Measurements from ENCODE around the gene ERC2.

- TF ChIP-seq CTCF (conservative IDR thresholded peaks at IDR 0.05 in 1 of 2, IDR thresholded peaks at IDR 0.05 in 1 of 2; ENCODE audit: extremely low read depth in 1 of 2, insufficient read depth in 1 of 2, low read depth in 1 of 2, low read length in 2 of 2) (no peak), EZH2 (IDR thresholded peaks at IDR 0.05; ENCODE audit: borderline replicate concordance, low read length) (no peak)
Measured at GRCh38 chr3:56135941-56136340, 332.3 kb downstream of the ERC2 start.

All from mammary epithelial cell (primary cell).